H1 (cell line): ENCODE data around the gene NELFB. TPM values are rescaled to one million over a fixed set of nuclear protein-coding genes. Genes with fewer than 3 reads are reported as not detected.

Source experiments
- TEAD4 ChIP-seq: IDR thresholded peaks from 2 replicates; pipeline ENCODE4 v1.6.1; 2012; ENCODE audit warnings: low read depth, low read length, inconsistent platforms, mixed read lengths
- polyA plus RNA-seq, 7 experiments: library from polyadenylated mRNA; depleted of rRNA in 3 of 7; stranded (reverse) in 5 of 7; unstranded in 2 of 7; fragments of >200 nt in 5 of 7; fragments of 200-250 nt in 2 of 7; gene quantifications; 1 replicate in 5 of 7; 2 replicates in 1 of 7; 4 replicates in 1 of 7; pipeline versions ENCODE4 v1.2.1 to v1.2.3, GENCODE V29; 2011 to 2013; ENCODE audit warnings: missing spikeins in 2 of 7, mixed read lengths in 2 of 7
- total RNA-seq: library from RNA; stranded (reverse); fragmentation: NEBNext Ultra II Directional; extraction: Animal tissue kit (Norgen Biotek cat#: 25700); gene quantifications from 2 replicates; pipeline ENCODE4 v1.2.1, GENCODE V29; 2021
- TF ChIP-seq, protein P1 (sequence below): fragments of 300-600 bp; sonication (generic); IDR thresholded peaks from 2 replicates; pipeline ENCODE4 v1.7.1; 2012; ENCODE audit warnings: low read length, moderate library complexity, mild to moderate bottlenecking, inconsistent platforms; ENCODE audit not compliant: insufficient replicate concordance

NELFB gene
- total and polyA plus RNA-seq, 2 of the 8 experiments (the other 6 are each of a cell fraction or from before 2014, with no cell fraction given), result 57.6 to 78.0 TPM

DNA sequence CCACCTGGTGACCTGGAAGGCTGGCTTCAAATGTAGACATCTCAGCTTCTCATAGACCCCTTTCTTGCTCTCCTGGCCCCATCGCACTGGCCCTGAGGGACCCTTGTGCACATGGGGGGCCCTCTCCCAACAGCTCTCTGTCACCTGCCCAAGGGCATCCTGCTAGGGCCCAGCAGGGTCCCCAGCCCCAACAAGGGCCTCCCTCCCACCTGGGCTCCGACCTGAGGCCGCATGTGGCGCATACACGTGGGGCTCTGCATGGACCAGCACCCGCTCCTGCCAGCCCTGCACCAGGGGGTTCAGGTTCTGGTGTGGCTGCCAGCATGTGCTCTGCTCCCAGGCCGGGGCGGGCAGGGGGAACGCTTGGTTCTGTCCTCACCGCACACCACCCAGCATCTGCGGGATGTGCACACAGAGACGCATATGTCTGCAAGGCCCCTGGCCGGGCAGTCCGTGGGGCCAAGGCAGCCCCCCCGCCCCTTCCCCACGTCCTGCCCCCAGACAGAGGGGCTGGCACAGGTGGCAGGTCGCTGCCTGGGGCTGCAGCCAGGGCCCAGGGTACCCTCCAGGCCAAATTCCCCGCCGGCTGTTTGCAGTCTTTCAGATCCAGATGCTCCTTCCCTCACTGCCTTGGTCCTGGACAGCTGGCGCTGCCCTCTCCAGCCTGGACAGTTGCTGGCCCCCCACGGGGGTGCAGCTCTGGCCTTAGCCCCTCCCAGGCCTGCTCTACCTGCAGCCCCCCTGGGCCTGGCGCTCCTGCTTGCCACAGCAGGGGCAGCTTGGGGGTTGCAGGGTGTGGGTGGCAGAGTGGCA is 64.8 kb downstream of the NELFB start (continued):
- TF ChIP-seq, protein P1, sequence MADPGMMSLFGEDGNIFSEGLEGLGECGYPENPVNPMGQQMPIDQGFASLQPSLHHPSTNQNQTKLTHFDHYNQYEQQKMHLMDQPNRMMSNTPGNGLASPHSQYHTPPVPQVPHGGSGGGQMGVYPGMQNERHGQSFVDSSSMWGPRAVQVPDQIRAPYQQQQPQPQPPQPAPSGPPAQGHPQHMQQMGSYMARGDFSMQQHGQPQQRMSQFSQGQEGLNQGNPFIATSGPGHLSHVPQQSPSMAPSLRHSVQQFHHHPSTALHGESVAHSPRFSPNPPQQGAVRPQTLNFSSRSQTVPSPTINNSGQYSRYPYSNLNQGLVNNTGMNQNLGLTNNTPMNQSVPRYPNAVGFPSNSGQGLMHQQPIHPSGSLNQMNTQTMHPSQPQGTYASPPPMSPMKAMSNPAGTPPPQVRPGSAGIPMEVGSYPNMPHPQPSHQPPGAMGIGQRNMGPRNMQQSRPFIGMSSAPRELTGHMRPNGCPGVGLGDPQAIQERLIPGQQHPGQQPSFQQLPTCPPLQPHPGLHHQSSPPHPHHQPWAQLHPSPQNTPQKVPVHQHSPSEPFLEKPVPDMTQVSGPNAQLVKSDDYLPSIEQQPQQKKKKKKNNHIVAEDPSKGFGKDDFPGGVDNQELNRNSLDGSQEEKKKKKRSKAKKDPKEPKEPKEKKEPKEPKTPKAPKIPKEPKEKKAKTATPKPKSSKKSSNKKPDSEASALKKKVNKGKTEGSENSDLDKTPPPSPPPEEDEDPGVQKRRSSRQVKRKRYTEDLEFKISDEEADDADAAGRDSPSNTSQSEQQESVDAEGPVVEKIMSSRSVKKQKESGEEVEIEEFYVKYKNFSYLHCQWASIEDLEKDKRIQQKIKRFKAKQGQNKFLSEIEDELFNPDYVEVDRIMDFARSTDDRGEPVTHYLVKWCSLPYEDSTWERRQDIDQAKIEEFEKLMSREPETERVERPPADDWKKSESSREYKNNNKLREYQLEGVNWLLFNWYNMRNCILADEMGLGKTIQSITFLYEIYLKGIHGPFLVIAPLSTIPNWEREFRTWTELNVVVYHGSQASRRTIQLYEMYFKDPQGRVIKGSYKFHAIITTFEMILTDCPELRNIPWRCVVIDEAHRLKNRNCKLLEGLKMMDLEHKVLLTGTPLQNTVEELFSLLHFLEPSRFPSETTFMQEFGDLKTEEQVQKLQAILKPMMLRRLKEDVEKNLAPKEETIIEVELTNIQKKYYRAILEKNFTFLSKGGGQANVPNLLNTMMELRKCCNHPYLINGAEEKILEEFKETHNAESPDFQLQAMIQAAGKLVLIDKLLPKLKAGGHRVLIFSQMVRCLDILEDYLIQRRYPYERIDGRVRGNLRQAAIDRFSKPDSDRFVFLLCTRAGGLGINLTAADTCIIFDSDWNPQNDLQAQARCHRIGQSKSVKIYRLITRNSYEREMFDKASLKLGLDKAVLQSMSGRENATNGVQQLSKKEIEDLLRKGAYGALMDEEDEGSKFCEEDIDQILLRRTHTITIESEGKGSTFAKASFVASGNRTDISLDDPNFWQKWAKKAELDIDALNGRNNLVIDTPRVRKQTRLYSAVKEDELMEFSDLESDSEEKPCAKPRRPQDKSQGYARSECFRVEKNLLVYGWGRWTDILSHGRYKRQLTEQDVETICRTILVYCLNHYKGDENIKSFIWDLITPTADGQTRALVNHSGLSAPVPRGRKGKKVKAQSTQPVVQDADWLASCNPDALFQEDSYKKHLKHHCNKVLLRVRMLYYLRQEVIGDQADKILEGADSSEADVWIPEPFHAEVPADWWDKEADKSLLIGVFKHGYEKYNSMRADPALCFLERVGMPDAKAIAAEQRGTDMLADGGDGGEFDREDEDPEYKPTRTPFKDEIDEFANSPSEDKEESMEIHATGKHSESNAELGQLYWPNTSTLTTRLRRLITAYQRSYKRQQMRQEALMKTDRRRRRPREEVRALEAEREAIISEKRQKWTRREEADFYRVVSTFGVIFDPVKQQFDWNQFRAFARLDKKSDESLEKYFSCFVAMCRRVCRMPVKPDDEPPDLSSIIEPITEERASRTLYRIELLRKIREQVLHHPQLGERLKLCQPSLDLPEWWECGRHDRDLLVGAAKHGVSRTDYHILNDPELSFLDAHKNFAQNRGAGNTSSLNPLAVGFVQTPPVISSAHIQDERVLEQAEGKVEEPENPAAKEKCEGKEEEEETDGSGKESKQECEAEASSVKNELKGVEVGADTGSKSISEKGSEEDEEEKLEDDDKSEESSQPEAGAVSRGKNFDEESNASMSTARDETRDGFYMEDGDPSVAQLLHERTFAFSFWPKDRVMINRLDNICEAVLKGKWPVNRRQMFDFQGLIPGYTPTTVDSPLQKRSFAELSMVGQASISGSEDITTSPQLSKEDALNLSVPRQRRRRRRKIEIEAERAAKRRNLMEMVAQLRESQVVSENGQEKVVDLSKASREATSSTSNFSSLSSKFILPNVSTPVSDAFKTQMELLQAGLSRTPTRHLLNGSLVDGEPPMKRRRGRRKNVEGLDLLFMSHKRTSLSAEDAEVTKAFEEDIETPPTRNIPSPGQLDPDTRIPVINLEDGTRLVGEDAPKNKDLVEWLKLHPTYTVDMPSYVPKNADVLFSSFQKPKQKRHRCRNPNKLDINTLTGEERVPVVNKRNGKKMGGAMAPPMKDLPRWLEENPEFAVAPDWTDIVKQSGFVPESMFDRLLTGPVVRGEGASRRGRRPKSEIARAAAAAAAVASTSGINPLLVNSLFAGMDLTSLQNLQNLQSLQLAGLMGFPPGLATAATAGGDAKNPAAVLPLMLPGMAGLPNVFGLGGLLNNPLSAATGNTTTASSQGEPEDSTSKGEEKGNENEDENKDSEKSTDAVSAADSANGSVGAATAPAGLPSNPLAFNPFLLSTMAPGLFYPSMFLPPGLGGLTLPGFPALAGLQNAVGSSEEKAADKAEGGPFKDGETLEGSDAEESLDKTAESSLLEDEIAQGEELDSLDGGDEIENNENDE, result no peak
- no peak for TF ChIP-seq TEAD4
